COR-L47 (cell line): ENCODE results near the gene HSD11B2.

ENCODE experiments used
- DNase-seq: peaks from one replicate; lab custom pipeline; 2025; lab: John Stamatoyannopoulos, UW

The HSD11B2 gene

DNA sequence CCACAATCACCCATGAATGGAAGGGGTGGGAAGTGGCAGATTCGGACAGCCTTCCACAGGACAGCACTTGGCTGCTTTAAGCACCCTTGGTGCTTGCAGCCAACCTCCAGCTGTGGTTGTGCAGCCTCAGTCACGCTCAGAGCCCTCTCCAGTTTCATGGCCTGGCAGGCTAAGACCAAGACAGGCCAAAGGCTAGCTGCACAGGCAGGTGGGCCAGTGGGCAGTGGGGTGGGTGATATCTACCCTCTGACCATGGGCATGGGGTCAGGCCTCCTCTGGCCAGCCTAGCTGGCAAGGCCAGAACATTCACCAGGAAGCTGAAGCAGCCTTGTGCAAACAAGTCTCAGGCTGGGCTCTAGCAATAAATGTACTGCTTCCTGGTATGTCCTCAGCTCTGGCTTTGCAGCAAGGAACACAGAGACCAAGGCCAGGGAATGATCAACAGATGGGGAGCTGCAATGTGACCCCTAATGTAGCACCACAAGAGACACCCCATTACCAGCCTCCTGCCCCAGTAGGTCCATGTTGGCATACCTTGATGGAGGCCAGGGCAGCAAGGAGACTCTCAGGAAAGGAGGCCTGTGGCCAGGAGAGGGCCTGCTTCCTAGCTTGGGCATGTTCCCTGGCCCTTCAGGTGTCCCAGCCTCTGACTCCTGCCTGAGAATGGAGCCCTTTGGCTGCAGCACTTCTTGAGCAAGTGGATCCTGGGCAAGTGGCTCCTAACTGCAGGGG, 20.9 kb downstream of the HSD11B2 start:
- no peak for DNase-seq

GRCh38 chr16:67454104-67454503, 23.2 kb downstream of the HSD11B2 start:
- DNase-seq: no peak

- DNase-seq: no peak
Observed at GRCh38 chr16:67454852-67455251, 23.9 kb downstream of the HSD11B2 start.

- DNase-seq: no peak
Observed at GRCh38 chr16:67456391-67457081, 25.6 kb downstream of the HSD11B2 start.

DNA sequence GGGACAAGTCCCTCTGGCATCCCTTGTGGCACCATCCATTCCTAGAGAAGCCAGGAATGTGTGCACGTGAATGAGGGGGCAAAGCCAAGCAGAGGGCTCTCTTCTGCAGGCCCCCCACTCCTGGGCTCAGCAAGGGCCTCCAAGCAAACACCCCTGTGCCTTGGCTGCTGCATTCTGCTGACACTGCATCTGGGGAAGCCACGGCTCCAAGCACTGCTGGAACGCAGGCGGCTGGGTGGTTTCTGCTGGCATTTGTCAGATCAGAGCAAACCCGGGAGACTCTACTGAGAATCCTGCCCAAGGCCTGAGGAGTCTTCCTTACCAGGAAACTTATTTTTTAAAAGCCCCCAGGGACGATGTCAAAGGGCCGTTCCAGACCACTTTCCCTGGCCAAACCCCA, 26.7 kb downstream of the HSD11B2 start:
- DNase-seq: no peak

DNA sequence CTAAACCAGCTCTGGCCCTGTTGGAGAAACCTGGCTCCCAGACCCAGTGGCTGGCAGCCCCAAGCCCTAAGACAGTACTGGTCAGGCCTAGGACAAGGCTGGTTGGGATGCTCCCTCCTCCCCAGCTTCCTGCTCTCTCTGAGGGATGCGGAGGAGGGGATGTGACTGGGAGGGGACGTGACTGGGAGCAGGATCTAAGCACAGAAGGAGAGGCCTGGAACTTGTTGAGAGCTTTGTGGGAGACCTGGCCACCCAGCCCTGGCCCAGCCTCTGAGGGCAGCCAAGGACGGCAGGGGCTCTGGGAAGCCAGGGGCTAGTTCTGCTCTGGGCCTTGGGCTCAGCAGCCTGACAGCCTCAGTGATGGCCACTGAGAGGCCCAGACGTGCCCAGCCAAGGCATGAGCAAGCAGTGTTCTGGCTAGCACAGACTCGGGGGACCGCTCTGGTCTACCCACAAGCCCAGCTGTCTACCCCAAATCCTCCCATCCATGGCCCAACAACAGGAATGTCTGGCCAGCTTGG, 27.3 kb downstream of the HSD11B2 start:
- DNase-seq: no peak

DNA sequence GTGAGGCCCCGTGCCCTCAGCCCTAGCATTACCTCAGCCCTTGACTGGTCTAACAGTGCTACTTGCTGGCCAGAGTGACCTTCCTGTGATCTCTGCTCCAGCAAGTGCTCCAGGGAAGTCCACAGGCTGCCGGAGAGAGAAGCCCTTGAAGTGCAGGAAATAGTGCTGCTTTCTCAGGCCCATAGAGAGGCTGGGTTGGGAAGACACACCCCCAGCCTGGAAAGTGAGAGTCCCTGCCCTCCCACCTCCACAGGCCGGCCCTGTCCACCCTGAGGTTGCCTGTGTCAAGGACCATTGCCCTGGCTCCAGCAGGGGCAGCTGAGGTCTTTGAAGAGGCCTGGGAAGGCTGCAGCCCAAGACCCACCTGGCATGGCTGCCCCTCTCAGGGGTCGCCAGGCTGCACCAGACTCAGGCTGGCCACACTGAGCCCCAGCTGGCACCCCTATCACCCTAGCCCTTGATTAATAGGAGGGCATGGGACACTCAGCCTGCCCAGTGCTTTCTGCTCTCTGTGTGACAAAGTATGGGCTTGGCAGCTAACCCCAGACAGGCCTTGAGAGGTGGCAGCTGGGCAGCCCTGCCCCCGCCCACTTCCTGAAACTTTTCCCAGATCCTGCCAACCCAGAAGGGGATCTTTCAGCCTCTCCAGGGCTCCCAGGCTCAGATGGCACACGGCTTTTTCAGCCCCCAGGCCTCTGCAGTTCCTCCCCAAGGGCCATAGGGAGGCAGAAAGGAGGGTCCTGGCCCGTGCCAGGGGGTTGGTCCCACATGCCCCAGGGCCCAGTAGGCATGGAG, 28.3 kb downstream of the HSD11B2 start:
- no peak for DNase-seq

- no peak for DNase-seq
Observed at GRCh38 chr16:67459861-67460150, 28.9 kb downstream of the HSD11B2 start.

GRCh38 chr16:67460168-67460567, 29.2 kb downstream of the HSD11B2 start:
- no peak for DNase-seq

DNA sequence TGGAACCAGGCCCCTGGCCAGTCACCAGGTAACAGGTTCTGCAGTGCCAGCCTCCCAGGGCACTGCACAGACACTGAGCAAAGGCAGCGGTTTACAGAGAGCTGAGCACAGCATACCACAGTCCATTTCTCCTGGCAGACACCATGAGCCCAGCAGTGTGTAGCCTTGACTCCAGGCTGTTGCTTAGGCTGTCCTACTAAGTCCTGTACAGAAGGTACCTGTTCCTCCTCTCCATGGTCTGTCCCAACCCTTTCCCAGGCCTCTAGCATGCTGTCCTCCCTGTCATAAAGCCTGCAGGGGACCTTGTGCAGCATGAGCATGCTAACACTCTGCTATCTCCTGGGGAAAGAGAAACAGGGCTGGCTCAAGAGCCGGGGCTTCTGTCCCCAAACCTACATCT, 30.0 kb downstream of the HSD11B2 start:
- no peak for DNase-seq

DNA sequence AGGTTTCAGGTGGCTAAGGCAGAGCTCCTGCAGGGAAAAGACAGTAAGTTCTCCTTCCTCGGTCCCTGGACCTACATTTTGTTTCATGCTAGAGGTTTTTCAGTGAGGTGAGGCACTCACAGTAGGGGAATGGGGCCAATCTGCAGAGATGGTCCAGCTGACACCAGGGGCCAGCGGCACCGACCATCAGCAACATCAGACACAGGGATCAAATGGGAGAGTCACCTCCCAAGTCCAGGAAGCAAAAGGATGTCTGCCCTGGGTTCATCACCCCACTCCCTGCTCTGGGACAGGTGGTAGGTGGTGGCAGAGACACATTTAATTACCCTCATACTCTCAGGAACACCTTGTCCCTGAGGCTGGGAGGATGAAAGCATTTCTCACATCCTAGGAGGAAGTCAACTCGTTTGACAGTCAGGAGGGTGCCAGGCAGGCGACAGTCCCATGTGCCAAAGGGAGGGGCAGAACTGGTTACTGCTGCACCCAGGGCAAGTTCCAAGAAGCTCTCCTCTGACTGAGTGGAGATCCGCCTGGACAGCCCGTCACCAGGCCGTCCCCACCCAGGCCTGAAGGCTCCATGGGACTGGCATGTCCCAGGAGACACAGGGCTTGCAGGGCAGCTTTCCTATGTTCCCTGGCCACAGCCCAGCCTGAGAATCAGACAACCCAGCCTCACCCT, 30.8 kb downstream of the HSD11B2 start:
- no peak for DNase-seq

DNA sequence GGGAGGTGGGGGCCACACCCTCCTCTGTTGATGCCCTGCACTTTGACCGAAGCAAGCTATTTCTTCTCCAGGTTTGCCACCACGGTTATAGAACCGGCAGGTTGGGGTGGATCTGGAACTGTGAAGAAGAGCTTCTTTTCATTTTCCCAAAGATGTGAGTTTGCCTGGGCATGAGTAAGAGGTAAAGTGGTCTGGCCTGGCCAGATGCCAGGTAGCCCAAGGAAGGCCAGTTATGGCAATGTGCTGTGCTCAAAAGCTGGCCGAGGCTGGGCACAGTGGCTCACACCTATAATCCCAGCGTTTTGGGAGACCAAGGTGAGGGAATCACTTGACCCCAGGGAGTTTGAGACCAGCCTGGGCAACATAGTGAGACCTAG, 31.3 kb downstream of the HSD11B2 start:
- no peak for DNase-seq

GRCh38 chr16:67463059-67463458, 32.1 kb downstream of the HSD11B2 start:
- DNase-seq: no peak

DNA sequence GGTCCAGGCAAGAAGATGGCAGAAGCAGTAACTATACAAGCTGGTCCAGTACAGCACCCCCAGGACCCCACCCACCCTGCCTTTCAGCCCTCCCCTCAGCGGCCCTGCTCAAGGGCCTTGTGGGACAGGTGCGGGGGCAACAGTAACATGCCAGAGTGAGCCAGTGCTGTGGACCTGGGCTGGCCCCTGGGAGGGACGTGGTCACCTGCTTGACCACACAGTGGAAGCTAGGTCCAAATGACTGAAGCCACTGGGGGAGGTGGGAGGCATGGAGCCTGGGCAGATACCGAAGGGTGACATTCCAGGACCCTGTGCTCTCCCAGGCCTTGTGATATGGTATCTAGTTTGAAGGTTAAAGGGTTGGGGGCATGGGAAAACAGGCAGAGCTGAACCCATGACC, 32.8 kb downstream of the HSD11B2 start:
- no peak for DNase-seq

- no peak for DNase-seq
Observed at GRCh38 chr16:67464565-67464964, 33.6 kb downstream of the HSD11B2 start.

DNA sequence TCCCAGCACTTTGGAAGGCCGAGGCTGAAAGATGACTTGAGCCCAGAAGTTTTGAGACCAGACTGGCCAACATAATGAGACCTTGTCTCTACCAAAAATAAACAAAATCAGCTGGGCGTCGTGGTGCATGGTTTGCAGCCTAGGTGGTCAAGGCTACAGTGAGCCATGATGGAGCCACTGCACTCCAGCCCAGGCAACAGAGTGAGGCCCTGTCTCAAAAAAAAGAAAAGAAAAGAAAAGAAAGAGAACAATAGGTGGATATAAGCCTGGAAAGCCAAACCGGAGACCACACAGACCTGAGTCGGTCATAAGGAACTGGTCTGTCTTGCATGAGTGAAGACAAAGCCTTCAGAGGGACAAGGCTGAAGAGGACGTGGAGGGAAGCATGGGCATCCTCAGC, 35.7 kb downstream of the HSD11B2 start:
- no peak for DNase-seq

DNA sequence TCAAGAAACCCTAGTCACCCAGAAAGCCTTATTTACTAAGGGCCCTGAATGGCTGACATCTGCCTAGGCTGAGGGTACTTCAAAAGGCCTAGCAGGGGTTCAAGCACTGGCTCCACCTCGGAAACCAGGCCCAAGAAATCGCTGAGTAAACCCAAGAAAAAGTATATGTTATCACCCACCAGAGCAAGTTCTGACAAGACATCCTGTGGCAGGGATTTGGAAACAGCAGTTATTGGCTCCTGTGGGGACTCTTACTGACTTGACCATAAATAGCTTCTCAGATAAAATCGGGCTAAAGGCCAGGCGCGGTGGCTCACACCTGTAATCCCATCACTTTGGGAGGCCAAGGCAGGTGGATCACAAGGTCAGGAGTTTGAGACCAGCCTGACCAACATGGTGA, 37.8 kb downstream of the HSD11B2 start:
- no peak for DNase-seq

DNA sequence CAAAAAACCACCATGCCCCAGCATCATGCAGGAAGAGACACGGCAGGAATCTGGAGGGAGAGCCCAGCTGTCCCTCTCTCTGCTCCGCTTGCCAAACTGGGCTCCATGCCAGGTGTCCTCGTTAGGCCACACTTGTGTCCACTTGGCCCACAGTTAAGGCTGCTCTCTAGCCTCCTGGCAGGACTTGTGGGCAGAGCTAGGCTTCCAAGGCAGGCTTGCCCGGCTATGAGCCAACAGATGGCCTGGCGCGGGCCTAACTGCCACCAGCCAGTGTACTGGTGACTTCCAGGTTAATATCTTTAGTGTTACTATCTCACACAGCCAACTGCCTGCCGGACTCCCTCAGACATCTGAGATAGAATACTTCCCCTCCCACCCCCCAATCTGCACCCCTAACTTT, 39.4 kb downstream of the HSD11B2 start:
- DNase-seq: peak; percentile 45

GRCh38 chr16:67471758-67472384, 41.0 kb downstream of the HSD11B2 start:
- no peak for DNase-seq

- no peak for DNase-seq
Observed at GRCh38 chr16:67474551-67475455, 43.9 kb downstream of the HSD11B2 start.
